ENCODE data around the gene PLAU.
"Not testable (repeated sequence)": the region's sequence is repeated elsewhere in the genome, so short reads cannot be mapped to it uniquely, and the experiment has no call there.

DNA sequence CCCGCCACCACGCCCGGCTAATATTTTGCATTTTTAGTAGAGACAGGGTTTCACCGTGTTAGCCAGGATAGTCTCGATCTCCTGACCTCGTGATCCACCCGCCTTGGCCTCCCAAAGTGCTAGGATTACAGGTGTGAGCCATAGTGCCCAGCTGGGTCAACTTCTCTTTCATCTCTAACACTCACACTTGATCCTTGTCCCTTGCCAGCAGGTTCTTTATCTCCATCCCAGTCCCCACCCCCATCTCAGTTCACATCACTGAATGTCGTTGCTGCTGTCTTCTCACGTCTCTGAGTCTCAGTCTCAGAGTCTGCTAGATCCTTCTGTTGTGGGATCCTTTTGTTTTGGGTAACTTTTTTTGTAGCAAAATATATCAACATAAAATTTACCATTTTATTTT is 15.6 kb upstream of the PLAU start:
- TF ChIP-seq, protein P1, sequence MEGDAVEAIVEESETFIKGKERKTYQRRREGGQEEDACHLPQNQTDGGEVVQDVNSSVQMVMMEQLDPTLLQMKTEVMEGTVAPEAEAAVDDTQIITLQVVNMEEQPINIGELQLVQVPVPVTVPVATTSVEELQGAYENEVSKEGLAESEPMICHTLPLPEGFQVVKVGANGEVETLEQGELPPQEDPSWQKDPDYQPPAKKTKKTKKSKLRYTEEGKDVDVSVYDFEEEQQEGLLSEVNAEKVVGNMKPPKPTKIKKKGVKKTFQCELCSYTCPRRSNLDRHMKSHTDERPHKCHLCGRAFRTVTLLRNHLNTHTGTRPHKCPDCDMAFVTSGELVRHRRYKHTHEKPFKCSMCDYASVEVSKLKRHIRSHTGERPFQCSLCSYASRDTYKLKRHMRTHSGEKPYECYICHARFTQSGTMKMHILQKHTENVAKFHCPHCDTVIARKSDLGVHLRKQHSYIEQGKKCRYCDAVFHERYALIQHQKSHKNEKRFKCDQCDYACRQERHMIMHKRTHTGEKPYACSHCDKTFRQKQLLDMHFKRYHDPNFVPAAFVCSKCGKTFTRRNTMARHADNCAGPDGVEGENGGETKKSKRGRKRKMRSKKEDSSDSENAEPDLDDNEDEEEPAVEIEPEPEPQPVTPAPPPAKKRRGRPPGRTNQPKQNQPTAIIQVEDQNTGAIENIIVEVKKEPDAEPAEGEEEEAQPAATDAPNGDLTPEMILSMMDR (IDR thresholded peaks at IDR 0.05; ENCODE audit: low read depth, low read length), result not testable (repeated sequence)
- TF ChIP-seq EZH2phosphoT487 (IDR thresholded peaks at IDR 0.05; ENCODE audit: low read depth), result not testable (repeated sequence)
